Hematopoietic multipotent progenitor cell treated with erythropoietin and hydrocortisone succinate and interleukin-3 and kit ligand, for 17 days (in vitro differentiated cells): Measurements from ENCODE around the gene B4GALNT1.
"Not testable (repeated sequence)": the region's sequence is repeated elsewhere in the genome, so short reads cannot be mapped to it uniquely, and the experiment has no call there.

ENCODE experiments used
- DNase-seq: peaks from one replicate; pipeline ENCODE4 v3.0.0-alpha.2; 2015; ENCODE audit warnings: low spot score

Gene B4GALNT1

DNA sequence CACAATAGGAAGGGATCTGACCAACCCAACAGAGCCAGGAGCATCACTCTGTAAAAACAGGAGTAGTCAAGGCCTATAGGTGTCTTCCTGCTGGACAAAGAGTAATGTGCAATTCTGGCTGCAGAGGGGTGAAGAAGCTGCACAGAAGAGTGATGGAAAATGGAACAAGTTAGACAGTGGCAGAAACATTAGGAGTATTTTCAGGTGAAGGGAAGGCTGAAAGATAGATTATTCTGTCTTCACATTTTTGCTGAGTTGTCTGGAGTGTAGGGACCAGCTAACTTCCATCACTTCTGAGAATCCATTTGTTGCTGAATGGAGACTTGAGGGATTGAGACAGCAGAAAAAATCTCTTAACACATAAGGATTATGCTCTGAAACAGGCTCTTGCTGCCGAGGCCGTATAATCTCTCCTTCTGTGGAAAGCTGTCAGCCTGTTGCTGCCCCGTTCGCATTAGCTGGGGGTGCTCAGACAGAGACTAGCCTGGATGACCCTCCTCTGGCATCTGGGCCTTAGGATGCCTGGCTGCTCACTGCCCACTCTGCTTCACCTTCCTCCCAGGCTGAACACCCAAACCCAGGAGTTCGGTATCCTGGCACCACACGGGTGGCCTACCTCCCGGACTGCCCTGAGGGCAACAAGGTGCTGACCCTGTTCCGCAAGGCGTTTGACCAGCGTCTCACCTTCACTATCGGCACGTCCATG is 24.9 kb downstream of the B4GALNT1 start:
- no peak for DNase-seq

GRCh38 chr12:57606821-57607220 is 26.2 kb downstream of the B4GALNT1 start:
- DNase-seq, result no peak

DNA sequence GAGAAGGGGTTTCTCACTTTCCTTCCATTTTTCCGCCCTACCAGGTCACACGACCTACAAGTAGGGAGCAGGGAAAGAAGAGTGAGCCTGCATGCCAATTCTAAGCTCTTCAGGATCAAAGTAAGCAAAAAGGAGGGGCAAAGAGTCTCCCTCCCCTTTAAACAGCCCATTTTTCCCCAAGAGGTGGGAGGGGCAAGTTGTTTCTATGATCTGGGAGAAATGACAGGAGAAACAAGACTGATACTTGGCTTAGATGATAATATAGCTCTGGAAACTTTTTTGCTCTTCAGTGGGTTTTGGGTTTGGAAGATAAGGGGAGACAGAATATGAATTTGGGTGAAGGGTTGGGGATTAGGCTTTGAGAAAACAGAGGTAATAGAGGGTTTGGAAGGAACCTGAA is 26.6 kb downstream of the B4GALNT1 start:
- DNase-seq, result no peak

- DNase-seq, result no peak
Observed at GRCh38 chr12:57605811-57606311, 27.1 kb downstream of the B4GALNT1 start.

- DNase-seq, result no peak
Observed at GRCh38 chr12:57604992-57605810, 27.8 kb downstream of the B4GALNT1 start.

DNA sequence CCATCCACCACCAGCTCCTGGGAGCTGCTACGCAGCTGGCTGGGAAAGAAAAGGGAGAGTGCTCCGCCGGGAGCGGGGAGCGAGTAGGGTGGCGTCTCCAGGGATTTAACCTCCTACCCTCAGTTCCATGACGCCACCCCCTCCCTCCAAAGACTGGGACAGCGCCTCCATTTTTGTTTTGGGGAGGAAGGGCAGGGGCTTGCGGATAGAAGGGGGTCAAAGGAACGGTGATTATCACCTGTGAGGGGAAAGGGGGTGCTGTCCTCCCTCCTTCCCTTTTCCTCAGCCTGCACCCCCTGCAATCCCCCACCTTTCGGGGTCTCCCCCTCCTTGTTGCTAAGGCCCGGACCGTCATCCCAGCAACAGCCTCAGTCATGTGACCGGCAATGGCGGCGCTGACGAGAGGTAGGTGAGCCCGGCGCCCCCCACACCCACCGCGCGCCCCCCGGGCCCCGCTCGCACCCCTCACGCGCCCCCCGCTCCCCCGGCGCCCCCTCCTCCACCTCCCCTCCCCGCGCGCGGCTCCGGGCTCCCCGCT is 28.5 kb downstream of the B4GALNT1 start, which contains the start of gene DTX3:
Gene DTX3 (plus strand): TSS at position 371 of the 538 bp plus-strand sequence. CDS start 1,694 bp downstream, outside the sequence.
- DNase-seq, result no peak

- no peak for DNase-seq
Observed at GRCh38 chr12:57603815-57604453, 29.1 kb downstream of the B4GALNT1 start.

DNA sequence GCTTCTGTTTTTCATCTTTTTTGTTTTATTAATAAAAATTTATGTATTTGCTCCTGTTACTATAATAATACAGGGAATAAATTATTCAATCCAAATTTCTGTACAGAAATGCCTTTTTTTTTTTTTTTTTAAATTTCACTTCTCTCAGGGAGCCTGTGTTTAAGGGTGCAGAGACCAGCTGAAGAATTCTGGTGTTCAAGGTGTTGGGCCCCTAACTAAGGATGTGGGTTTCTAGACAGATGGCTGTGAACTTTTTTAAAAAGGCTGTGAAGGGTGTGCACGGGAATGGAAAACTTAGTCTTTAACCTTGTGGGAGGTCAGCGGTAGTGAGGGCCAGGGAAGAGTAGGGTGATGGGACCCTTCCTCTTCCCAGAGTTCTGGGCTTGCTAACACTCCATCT is 29.7 kb downstream of the B4GALNT1 start:
- no peak for DNase-seq

DNA sequence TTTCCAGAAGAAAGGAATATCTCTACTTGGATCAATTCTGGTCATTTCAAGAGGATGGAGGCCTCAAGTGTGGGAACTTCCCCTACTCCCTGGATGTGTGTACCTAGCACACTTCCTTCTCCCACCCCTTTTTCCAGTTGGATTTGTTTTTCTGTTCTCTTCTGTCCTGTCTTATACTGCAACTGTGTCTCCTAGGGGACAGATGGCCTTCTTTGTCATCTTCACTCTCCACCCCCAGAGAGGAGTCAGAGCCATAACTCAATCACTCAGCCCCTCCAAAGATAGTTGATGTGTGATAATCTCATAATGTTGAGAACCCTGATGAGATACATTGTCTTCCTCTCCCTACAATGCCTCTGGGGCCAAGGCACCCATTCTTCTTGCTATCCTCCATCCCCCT is 30.5 kb downstream of the B4GALNT1 start:
- no peak for DNase-seq

DNA sequence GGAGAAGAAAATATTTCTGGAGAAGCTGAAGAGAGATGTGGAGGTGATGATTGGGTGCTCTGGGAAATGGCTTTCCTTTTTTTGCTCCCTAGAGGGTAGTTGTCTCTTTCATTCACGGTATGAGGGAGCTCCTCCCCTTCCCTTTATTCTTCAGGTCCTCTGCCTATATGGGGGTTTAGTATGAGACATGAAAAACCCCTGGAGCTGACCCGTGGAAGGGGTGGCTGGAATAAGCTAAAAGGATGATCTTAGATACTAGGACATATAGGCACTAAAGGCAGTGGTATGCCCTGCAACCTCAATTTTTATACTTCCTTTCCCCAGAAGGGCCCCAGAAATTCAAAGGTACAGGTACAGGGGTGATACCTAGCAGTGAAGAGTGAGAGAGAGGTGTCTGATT is 32.6 kb downstream of the B4GALNT1 start:
- no peak for DNase-seq

GRCh38 chr12:57593187-57593586 is 39.8 kb downstream of the B4GALNT1 start:
- no peak for DNase-seq

- DNase-seq, result no peak
Observed at GRCh38 chr12:57592551-57593165, 40.3 kb downstream of the B4GALNT1 start.

- no peak for DNase-seq
Observed at GRCh38 chr12:57591782-57592325, 41.1 kb downstream of the B4GALNT1 start.

DNA sequence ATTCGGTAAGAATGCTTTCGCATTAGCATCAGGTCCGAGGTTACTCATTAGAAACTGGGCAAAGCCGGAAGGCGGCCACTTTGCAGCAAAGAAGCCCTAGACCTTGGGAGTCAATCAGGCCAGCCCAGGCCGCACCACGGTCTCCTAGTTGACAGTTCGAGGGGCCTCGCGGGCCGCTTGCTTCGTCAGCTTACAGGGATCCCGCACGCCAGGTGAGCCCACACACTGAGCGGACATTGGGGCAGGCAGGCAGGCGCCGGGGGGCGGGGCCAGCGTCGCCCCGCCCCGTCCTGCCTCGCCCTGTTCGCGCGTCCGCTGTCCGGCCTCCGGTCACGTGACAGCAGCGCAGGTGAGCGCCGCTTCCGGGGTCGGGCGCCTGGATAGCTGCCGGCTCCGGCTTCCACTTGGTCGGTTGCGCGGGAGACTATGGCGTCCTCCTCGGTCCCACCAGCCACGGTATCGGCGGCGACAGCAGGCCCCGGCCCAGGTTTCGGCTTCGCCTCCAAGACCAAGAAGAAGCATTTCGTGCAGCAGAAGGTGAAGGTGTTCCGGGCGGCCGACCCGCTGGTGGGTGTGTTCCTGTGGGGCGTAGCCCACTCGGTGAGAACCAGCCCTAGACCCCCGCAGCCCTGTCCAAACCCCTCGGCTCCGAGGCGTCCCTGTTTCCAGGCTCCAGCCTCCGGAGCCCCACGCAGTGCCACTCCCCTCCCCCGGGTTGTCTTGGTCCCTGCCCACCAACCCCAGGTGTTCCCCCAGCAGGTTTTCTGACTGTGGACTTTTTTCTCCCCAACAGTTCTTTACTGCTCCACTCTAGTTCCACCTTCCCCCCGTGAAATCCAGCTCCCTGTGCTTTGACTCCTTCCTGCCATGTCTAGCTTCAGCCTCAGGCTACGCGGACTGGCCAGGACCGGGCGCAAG is 41.9 kb downstream of the B4GALNT1 start, which contains the start of gene PIP4K2C:
Gene PIP4K2C (plus strand): TSS at position 329 of the 918 bp plus-strand sequence. CDS start 98 bp downstream, at position 427.
- peak; percentile 92 for DNase-seq

- no peak for DNase-seq
Observed at GRCh38 chr12:57590479-57590863, 42.5 kb downstream of the B4GALNT1 start.

DNA sequence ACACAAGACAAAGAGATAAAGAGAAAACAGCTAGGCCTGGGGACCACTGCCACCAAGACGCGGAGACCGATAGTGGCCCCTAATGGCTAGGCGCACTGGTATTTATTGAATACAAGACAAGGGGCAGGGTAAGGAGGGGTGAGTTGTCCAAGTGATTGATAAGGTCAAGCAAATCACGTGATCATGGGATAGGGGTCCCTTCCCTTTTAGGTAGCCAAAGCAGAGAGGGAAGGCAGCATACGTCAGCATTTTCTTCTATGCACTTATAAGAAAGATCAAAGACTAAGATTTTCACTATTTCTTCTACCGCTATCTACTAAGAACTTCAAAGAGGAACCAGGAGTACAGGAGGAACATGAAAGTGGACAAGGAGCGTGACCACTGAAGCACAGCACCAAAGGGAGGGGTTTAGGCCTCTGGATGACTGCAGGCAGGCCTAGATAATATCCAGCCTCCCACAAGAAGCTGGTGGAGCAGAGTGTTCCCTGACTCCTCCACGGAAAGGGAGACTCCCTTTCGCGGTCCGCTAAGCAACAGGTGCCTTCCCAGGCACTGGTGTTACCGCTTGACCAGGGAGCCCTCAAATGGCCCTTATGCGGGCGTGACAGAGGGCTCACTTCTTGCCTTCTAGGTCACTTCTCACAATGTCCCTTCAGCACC is 43.9 kb downstream of the B4GALNT1 start:
- not testable (repeated sequence) for DNase-seq

DNA sequence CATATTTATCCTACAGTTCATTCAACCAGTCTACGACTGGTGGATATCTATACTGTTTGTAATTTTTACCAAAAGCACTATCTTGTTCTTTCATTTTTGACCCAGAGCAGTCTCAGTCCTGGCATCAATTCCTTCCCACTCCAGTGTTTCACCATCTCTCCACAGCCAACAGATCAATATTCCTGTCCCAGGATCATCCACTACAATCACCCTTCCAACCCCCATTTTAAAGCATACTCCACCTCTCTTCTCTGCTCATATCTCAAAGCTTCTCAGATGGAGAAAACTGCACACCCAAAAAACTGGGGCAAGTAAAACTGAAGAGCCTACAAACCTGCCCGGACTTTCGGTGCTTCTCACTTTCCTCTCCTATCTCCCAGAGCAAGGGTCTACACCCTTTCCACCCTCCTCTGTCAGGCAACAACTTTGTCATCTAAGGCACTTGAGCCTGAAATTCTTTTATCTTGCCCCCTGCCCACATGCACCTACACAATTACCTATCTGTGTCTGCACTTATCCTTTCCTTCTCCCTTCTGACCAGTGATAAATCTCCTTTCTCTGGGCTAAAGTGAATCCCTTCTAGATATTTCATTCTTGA is 46.1 kb downstream of the B4GALNT1 start:
- DNase-seq, result no peak

- no peak for DNase-seq
Observed at GRCh38 chr12:57586128-57586527, 46.9 kb downstream of the B4GALNT1 start.

DNA sequence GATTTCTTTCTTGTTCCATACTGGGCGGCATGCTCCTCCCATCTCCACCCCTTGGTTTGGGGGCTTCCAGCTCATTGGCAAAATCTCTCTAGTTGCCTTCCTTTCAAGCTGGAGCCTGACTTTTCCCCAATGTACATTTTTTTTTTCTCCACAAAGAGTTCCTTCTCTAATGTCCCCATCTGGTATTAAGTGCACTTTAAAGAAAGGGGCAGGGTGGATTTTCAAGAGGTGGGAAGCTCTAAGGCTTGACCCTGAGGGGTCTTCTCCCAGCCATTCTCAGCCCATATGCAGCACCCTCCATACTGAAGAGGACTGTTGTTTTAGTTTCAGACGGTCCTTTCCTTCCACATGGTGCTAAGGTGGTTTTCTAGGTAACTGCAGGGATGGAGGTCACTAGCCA is 47.8 kb downstream of the B4GALNT1 start:
- DNase-seq, result no peak
